ENCODE results near the gene ADCY1.

Gene ADCY1

DNA sequence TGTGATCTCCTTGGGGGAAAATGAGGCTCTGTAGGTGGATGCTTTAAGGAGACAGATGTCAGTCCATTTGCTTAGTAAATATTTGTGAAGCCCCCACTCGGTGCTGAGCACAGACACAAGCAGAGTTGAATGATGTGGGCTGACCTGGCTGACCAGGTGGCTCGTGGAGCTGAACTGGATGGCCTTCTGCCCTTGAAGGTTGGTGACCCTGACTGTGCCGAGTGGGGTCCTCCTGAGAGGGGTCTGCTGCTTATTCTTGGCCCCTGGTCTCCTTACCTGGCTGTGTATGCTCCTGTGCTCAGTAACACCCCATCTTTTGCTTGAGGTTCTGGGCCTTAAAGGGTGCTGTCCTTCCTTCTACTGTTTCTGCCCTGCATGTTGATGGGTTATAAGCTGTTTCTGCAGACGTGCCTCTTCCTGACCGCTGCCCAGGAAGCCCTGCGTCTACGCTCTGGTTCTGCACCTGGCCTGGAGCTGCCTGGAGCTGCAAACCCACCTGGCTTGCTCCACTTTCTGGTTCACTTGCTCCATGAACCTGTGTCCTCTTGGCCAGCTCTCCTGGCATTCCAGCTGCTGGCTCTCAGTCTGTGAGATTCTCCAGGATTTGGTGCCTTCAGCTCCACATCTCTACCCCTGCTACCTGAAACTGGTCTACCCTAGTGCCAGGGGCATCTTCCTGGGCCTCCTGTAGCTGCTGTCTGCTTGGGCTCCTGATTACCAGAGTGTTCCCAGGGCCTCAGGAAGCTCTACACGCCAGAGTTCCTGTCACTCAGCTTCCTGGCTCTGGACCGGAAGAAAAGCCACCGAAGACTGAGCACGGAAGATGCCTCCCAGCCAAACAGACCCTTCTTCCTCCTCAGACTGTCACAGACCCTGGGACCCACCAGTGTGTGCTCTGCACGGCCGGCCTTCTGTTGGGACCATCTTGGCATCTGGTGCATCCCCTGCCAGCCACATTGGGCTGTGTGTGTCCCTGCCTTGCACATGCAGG, 76.5 kb downstream of the ADCY1 start:
- DNase-seq (ENCODE audit: low spot score) (no peak), FAIRE-seq (no peak)

- FAIRE-seq, result no peak
- no peak for DNase-seq (ENCODE audit: low spot score)
Measured at GRCh38 chr7:45651540-45651939, 77.4 kb downstream of the ADCY1 start.

DNA sequence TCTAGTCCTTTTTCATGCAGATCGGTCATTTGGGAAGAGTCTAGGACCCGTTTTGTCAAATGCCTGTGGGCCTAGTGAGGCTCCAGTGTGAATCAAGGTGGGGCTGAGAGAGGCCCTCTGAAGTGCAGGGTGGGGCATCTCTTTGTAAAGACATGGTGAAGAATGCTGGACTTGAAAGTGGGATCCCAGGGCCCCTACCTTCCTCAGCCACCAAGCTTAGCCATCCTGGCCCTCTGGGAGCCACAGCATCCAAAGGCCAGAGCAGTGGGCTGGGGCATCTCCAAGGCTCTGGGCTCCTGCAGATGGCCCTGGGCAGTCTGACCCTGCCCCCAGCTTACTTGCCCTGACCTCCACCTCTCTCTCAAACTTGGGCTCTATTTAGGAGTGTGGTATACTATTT, 78.5 kb downstream of the ADCY1 start:
- no peak for FAIRE-seq
- no peak for DNase-seq (ENCODE audit: low spot score)

DNA sequence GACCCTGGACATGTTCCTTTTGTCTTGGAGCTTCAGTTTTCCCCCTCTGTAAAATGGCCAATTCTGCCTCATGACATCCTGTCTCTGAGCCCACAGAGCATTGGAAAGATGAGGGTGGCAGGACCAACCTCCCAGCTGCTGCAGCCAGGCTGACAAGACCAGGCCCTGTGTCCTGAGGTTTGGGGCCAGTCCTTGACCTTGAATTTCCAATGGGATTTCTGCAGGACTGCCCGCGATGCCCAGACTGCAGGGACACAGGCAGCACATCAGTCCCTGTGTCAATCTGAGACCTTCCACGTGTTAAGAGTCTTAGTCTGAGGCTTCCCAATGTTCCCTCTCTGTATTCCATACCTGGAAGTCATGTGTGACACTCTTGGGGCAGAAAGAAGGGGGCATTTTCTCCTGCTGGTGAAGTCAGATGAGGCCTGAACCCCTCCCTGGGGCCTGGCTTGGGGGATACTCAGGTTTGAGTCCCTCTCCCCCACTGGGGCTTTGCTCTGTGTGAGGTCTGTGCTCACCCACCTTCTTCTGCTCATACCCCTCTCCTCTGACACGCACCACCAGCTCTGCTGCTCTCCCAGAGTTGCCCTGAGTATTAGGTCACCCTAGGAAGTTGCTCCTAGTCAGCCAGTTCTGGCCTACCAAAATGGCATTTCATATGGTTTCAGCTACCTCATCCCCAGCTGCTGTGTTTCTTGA, 79.2 kb downstream of the ADCY1 start:
- FAIRE-seq (no peak), DNase-seq (ENCODE audit: low spot score) (no peak)

DNA sequence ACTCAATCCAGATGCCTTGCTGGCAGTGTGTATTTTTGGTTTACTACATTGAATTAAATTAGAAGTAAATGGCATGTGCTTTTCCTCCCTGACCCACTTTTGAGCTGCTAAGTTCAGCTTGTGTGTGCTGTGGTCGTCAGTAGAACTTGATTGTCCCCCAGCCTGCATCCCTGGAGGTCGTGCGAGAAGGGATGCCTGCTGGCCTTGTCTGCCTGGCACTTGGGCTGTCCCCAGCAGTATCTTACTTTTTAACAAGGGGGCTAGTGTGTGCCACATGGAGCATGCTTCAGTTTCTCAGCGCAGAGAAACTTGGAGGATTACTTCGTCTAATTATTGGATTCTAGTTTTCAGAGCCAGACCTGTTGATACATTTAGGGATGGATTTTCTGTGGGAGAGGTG, 80.2 kb downstream of the ADCY1 start:
- FAIRE-seq (no peak), DNase-seq (ENCODE audit: low spot score) (no peak)

DNA sequence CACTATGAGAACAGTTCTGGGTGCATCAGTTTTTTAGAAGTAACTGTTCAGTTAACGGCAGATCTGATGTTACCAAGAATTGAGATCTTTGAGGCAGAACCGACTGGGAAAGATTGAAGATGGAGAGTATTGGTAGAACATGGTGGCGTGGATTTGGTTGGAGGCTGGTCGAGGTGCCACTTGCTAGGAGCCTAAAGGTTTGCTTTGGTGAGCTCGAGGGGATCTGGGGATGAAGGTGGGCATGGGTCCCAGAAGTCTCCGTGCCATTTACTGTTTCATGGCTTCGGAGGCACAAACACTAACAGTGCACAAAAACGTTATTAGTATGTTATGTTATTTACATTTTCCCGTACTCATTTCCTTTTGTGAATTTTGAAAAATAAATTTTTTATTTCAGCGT, 81.4 kb downstream of the ADCY1 start:
- DNase-seq (ENCODE audit: low spot score) (no peak), FAIRE-seq (no peak)

DNA sequence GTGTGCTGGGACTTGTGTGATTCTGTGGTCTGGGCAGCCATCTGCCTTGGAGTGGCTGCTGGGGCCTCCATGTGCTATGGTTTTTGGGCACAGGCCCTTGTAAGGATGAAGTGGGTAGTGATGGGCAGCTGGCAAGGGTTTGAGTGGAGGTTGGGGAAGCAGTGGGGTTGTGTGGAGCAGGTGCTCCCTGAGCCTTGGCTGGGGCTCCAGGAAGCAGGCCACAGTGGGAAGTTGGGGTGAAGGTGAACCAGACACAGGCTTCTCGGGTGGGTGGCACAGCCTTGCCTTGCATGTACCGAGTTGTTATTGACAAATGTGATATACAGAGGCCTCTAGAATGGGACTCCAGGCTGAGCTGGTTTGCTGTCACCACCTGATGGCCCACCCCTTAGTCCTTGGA, 82.3 kb downstream of the ADCY1 start:
- FAIRE-seq (no peak), DNase-seq (ENCODE audit: low spot score) (no peak)

DNA sequence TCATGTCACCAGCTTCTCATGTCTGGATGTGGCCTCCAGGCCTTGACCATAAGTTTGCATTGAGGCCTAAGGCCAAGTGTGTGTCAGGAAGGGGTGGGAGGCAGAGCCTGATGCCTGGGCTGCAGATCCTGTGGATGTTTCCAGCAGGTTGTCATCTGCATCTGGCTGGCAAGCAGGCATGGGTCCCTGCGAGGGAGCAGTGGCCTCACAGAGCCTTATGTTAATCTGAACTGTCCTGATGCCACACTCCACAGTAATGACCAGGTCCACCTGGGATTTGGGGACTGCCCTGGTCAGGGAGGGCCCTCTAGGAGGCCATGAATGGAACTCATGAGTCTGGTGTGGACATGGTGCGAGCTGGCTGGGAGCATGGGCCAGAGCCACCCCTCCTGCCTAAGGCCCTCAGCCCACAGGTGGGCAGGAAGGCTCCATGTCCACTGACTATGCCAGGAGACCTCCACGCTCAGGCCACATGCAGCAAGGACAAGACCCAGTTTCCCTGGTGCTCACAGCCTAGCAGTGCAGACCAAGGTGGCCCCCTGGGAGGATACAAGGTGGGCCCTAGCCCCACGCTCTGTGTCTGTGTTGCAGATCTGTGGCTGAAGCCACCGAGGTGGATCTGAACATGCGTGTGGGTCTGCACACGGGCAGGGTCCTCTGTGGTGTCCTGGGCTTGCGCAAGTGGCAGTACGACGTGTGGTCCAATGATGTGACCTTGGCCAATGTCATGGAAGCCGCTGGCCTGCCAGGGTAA, 83.1 kb downstream of the ADCY1 start:
- DNase-seq (ENCODE audit: low spot score), result no peak
- no peak for FAIRE-seq

- no peak for FAIRE-seq
- DNase-seq (ENCODE audit: low spot score), result no peak
Measured at GRCh38 chr7:45657890-45658715, 83.9 kb downstream of the ADCY1 start.

- DNase-seq (ENCODE audit: low spot score) (no peak), FAIRE-seq (no peak)
Measured at GRCh38 chr7:45658716-45659495, 84.7 kb downstream of the ADCY1 start.

GRCh38 chr7:45659496-45660139, 85.5 kb downstream of the ADCY1 start:
- DNase-seq (ENCODE audit: low spot score) (no peak), FAIRE-seq (no peak)

- DNase-seq (ENCODE audit: low spot score) (no peak), FAIRE-seq (no peak)
Measured at GRCh38 chr7:45660201-45660900, 86.2 kb downstream of the ADCY1 start.

DNA sequence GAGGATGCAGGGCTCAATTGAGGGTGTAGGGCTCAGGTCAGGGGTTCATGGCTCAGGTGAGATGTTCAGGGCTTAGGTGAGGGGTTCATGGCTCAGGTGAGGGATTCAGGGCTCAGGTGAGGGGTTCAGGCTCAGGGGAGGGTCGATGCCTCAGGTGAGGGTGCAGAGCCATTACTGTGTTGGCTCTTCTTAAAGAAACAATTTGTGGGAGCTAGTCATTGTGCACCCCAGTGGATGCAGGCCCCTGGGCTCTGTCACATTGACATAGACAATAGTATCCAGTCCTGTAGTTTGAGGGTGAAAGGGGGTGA, 86.7 kb downstream of the ADCY1 start:
- no peak for FAIRE-seq
- no peak for DNase-seq (ENCODE audit: low spot score)

GRCh38 chr7:45661302-45661995, 87.3 kb downstream of the ADCY1 start:
- DNase-seq (ENCODE audit: low spot score) (no peak), FAIRE-seq (no peak)

GRCh38 chr7:45662018-45662417, 87.8 kb downstream of the ADCY1 start:
- no peak for DNase-seq (ENCODE audit: low spot score)
- no peak for FAIRE-seq

- FAIRE-seq (no peak), DNase-seq (ENCODE audit: low spot score) (no peak)
Measured at GRCh38 chr7:45662540-45663166, 88.5 kb downstream of the ADCY1 start.

- no peak for DNase-seq (ENCODE audit: low spot score)
- no peak for FAIRE-seq
Measured at GRCh38 chr7:45663167-45663921, 89.2 kb downstream of the ADCY1 start.
